ENCODE measurements around the gene CYP19A1.

Gene CYP19A1

GRCh38 chr15:51172193-51172592 lies 166.2 kb downstream of the CYP19A1 start:
- DNase-seq, result no peak

GRCh38 chr15:51171634-51171932 lies 166.8 kb downstream of the CYP19A1 start:
- no peak for DNase-seq

GRCh38 chr15:51170882-51171633 lies 167.3 kb downstream of the CYP19A1 start:
- no peak for DNase-seq

- DNase-seq, result no peak
Observed at GRCh38 chr15:51168700-51169099, 169.7 kb downstream of the CYP19A1 start.

GRCh38 chr15:51163843-51164242 lies 174.6 kb downstream of the CYP19A1 start:
- no peak for DNase-seq

- DNase-seq, result peak; percentile 51
Observed at GRCh38 chr15:51162865-51163762, 175.3 kb downstream of the CYP19A1 start.

GRCh38 chr15:51161491-51162220 lies 176.7 kb downstream of the CYP19A1 start:
- DNase-seq, result no peak

- no peak for DNase-seq
Observed at GRCh38 chr15:51160484-51160883, 177.9 kb downstream of the CYP19A1 start.

Measured in NCI-H146 (cell line).